ENCODE measurements around the gene PLCB1.

Gene PLCB1

DNA sequence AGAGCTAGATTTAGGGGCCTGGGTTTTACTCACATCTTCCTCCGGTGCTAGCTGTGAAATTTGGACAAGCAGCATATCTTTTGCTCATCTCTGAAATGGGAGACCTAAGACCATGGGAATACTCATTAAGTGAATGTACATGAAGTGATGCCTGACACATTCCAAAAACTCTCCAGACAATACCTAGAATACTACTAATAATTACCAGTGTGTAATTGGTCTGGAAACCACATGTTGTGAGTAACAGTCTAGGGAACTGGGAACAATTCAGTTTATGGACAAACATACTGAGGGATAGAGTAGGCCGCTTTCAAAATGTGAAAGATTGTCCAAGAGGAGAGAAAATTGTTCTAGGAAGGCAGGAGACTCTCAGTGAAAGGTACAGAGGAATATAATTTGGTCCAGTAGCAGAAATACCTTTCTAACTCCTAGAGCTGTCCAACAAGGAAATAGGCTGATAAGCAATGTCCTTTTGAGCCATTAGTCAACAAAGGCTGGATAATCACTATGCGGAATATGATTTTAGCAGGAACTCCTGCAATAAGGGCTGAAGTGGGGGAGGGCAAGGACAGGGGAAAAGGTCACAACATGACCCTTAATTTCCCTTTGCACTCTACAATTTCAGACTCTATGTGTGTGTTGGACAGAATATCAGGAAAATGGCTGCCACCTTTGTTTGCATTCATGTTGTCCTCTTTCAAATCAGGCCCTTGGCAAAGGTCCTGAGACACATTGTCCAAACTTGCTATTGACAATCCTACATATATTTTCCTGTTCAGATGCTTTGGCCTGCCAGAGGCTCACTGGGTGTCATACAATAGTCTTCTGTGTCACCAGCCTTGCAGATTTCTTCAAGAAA is 315.4 kb downstream of the PLCB1 start:
- no peak for DNase-seq (ENCODE audit: low read depth)

DNA sequence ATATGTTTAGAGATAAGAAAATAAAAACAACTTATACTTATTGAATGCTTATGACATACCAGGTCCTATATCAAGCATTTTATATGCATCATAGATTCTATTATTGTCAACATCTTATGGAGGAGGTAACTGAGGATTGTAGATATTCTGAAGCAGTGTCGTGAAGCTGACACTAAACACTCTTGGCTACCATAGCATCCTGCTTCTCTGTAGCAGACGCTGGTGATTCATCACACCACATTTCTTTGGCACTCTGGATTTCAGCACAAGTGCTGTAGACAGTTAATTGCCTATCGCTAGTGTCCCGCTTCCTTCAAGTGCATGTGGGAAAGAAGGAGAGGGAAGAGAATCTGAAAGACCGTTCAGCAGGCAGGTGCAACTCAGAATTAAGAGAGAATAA is 317.1 kb downstream of the PLCB1 start:
- DNase-seq (ENCODE audit: low read depth): peak; percentile 12

- peak; percentile 83 for DNase-seq (ENCODE audit: low read depth)
These were observed 322.2 kb downstream of the PLCB1 start for GRCh38 chr20:8454137-8454712.

- DNase-seq (ENCODE audit: low read depth): no peak
These were observed 324.7 kb downstream of the PLCB1 start for GRCh38 chr20:8456765-8457164.

GRCh38 chr20:8457978-8458377 is 325.9 kb downstream of the PLCB1 start:
- DNase-seq (ENCODE audit: low read depth): no peak

DNA sequence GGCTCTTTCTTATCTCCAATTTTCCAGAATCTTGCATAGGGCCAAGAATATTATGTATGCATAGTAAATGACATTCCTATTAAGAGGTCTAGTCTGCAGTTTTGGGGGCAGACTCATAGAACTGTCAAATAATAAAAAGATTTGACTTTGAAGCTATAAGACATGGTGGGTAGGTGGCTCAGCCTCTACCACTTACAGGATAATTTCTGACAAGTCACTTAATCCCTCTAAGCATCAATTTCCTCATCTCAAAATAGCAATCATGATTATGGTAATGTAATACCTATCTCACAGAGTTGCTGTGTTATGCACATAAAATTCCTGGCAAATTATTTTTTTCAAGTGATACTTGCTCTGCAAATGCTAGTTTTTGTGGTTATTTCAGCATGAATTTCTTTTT is 329.1 kb downstream of the PLCB1 start:
- DNase-seq (ENCODE audit: low read depth): no peak

- DNase-seq (ENCODE audit: low read depth): no peak
These were observed 332.3 kb downstream of the PLCB1 start for GRCh38 chr20:8464368-8464767.

- peak; percentile 40 for DNase-seq (ENCODE audit: low read depth)
These were observed 334.7 kb downstream of the PLCB1 start for GRCh38 chr20:8466781-8467180.

- DNase-seq (ENCODE audit: low read depth): no peak
These were observed 338.1 kb downstream of the PLCB1 start for GRCh38 chr20:8470156-8470555.

DNA sequence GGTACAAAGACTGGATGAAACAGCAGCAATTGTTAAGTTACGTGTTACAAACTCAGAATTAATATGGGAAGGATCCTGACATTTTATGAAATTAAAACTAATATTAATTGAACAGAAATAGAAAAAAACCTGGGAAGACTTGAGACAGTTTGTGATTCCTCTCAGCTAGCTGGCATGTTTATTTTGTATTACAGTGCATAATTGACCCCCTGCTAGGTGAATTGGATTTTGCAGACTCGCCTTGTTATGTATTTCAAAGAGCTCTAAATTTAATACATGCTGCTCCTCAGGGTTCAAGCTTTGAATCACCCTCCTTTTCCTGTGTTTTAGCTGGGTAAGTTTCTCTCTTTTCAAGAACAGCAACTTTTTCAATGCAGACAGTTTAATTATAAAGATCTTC is 339.4 kb downstream of the PLCB1 start:
- DNase-seq (ENCODE audit: low read depth): no peak

GRCh38 chr20:8473459-8473858 is 341.4 kb downstream of the PLCB1 start:
- no peak for DNase-seq (ENCODE audit: low read depth)

- no peak for DNase-seq (ENCODE audit: low read depth)
These were observed 342.1 kb downstream of the PLCB1 start for GRCh38 chr20:8474027-8474668.

- no peak for DNase-seq (ENCODE audit: low read depth)
These were observed 344.0 kb downstream of the PLCB1 start for GRCh38 chr20:8476021-8476420.

DNA sequence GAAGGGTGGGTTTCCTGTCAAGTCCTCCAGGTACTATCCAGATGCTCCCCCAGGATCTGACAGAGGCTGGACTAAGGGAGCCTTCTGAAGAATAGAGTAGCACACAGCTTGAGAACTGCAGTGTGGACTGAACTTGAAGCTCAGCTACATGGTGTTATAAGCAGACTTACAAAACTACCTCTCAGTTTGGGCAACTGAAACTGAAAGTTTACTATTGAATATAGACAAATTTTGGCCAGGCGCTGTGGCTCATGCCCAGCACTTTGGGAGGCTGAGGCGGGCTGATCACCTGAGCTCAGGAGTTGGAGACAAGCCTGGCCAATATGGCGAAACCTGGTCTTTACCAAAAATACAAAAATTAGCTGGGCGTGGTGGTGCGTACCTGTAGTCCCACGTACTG is 348.5 kb downstream of the PLCB1 start:
- no peak for DNase-seq (ENCODE audit: low read depth)

- DNase-seq (ENCODE audit: low read depth): no peak
These were observed 355.6 kb downstream of the PLCB1 start for GRCh38 chr20:8487696-8488095.

DNA sequence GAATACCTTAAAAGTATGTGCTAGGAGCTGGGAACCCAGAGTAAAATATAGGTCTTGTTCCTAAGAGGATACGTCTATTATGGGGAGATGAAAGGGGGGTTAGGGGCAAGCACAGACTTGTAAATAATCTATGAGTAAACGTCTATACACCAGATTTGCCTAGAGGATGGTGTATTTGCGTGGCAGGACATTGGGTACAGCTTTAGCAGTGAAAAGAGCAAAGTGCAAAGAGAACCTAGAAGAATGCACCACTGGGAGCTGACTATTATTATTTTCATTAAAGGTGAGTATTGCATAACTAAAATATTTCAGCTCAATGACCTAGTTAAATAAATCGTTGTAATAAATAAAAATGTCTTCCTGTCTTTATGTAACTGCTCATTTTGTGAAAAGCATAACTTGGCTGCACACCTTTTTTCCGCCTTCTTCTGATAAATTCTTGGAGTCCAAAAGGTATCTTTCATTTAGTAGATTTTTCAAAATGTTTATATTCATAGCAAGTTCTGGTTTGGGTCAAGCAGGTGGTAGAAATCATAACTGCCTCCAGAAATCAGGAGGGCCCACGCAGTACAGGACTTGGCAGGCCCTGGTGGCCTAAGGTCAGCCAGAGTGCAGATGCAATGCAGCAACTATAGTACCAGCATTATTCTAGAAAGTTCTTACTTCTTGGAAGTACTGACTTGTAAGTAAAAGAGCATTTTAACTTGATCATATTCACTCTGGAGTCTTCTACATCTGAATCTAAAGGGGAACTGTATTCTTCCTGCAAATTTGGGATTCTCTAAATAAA is 357.2 kb downstream of the PLCB1 start:
- DNase-seq (ENCODE audit: low read depth): no peak

GRCh38 chr20:8490076-8490830 is 358.2 kb downstream of the PLCB1 start:
- peak; percentile 16 for DNase-seq (ENCODE audit: low read depth)

DNA sequence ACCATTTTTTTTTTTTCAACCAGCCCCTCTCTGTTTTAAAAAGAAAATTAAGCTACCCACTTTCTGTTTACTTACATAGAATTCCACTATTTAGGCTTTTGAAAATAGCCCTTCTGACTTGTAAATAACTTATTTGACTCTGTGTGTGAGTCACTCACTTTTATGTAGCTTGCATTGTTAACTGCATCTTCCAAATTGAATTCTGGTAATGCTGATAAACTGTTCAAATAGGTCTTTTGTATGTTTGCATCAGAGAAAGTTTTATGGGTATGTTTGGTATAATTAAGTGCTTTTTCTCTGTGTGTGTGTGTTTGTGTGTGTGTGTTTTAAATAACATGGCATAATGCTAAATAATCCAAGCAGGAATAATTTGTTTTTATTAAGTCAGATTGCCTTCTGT is 360.1 kb downstream of the PLCB1 start:
- no peak for DNase-seq (ENCODE audit: low read depth)

GRCh38 chr20:8498571-8498970 is 366.5 kb downstream of the PLCB1 start:
- DNase-seq (ENCODE audit: low read depth): no peak

DNA sequence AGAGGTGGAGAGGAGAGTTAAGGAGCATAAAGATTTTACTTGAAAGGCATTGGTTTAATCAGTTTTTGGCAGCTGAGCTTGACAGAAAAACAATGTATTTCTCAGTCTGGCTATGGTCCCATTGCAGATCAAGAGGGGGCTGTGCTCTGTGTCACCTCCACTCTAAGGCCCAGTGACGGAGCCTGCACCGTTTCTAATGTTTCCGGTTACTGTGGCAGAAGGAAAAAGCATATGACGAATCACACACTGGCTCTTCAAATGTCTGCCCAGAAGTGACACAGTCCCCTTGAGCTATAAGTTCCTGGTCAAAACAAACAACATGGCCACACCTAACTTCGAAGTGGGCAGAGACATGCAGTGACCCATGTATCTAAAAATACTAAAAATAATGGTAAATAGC is 372.0 kb downstream of the PLCB1 start:
- DNase-seq (ENCODE audit: low read depth): no peak

GRCh38 chr20:8505476-8506200 is 373.6 kb downstream of the PLCB1 start:
- no peak for DNase-seq (ENCODE audit: low read depth)
